ENCODE measurements around the gene SLC39A7. TPM values are rescaled to one million over a fixed set of nuclear protein-coding genes. Genes with fewer than 3 reads are reported as not detected.

The SLC39A7 gene
- total and polyA plus RNA-seq, 8 donors = 71.9 to 149 (median 100) TPM

DNA sequence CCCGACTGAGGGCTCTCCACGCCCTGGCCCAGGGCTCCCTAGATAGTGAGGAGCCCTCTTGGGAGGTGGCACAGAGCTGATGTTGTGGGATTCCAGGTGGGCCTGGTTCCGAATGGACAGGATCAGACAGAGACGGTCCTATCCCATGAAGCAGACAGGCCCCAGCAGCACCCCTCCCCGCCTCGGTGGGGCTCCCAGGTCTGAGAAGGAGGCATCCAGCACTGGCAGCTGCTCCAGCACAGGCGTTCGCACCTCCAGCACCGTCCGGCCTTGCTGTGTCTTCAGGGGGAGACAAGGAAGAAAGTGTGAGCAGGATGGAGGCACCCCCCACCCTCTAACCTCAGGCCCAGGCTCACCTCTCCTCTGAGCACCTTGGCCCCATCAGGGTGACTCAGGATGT lies 37.1 kb upstream of the SLC39A7 start:
- ATAC-seq = no peak

DNA sequence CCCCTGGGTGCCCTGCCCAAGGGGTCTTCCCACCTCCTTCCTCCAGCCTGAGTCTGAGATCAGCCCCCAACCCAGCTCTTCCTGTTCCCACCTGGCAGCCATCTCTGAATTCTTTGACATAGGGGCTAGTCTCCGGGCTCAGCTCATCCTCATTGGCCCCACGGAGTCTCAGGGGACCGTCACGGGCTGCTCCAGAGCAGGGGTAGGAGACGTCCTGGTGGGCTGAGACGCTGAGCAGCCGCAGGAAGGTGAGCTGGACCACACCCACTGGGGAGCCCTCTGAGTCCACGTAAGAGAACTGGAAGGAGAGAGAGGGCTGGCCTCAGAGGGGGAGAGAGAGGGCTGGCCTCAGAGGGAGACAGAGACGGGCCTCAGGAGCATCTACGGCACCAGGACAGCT lies 36.5 kb upstream of the SLC39A7 start:
- Histone ChIP-seq H3K36me3 (no peaks in the 10 kb centered on the region), H3K4me1 (peaks cover 6 to 12% of the 10 kb centered on the region in 2 donors), H3K4me3 (no peak overlapping the region), H3K9me3 (no peaks in the 10 kb centered on the region), H3K27ac (no peak overlapping the region), H3K27me3 (no peaks in the 10 kb centered on the region)
- ATAC-seq = no peak
- intact Hi-C loops (cut with DNase I) = loop anchor here in 1 of 2 donors (10.0 kb wide), 1 partner anchor 81 kb away; no protein-coding TSS in a partner anchor
- TF ChIP-seq, protein P1, sequence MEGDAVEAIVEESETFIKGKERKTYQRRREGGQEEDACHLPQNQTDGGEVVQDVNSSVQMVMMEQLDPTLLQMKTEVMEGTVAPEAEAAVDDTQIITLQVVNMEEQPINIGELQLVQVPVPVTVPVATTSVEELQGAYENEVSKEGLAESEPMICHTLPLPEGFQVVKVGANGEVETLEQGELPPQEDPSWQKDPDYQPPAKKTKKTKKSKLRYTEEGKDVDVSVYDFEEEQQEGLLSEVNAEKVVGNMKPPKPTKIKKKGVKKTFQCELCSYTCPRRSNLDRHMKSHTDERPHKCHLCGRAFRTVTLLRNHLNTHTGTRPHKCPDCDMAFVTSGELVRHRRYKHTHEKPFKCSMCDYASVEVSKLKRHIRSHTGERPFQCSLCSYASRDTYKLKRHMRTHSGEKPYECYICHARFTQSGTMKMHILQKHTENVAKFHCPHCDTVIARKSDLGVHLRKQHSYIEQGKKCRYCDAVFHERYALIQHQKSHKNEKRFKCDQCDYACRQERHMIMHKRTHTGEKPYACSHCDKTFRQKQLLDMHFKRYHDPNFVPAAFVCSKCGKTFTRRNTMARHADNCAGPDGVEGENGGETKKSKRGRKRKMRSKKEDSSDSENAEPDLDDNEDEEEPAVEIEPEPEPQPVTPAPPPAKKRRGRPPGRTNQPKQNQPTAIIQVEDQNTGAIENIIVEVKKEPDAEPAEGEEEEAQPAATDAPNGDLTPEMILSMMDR (IDR thresholded peaks at IDR 0.05) = no peak
- DNase-seq = peak in 1 of 4 donors; percentile 24

More for the DNA sequence above, 37.1 kb upstream of the SLC39A7 start:
- Histone ChIP-seq H3K27me3 (no peaks in the 10 kb centered on the region), H3K4me1 (peaks cover 6 to 12% of the 10 kb centered on the region in 2 donors), H3K9me3 (no peaks in the 10 kb centered on the region), H3K4me3 (no peak overlapping the region), H3K36me3 (no peaks in the 10 kb centered on the region), H3K27ac (no peak overlapping the region)
- TF ChIP-seq, protein P1 (IDR thresholded peaks at IDR 0.05) = no peak
- DNase-seq = peak in 1 of 4 donors; percentile 26
- intact Hi-C loops (cut with DNase I) = loop anchor here in 1 of 2 donors (10.0 kb wide), 1 partner anchor 81 kb away; no protein-coding TSS in a partner anchor

DNA sequence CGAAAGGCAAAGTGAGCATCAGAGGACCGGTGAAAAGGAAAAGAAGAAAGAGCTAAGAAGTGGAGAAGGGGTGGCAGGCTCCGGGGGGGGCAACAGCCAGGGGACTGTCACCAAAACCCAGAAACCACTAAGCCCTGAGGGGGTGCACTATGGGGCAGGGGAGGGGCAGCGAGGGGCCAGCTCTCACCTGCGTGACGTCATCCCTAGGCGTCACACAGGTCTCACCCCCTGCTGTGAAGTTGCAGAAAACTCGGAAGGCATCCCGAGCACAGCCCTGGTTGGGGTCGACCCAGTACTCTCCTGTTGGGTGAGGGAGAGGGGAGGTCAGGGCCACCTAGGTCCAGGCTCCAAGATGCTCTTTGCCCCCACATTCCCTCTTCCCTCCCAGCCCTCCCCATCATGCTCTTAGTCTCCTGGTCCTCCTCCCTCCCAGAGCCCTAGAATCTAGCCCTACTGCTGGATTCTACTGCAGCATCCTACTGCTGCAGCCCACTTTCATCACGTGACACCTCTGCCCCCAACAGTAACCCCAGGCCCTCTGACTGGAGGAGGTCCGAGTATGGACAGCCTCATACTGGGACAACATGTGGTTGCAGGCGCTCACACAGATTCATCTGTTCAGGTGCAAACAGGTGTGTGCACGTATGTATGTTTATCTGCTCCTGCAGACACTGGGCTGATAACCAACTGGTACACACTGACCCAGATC lies 35.8 kb upstream of the SLC39A7 start:
- Histone ChIP-seq H3K4me3 (no peak overlapping the region), H3K27ac (no peak overlapping the region), H3K36me3 (no peaks in the 10 kb centered on the region), H3K4me1 (peaks cover 6 to 12% of the 10 kb centered on the region in 2 donors), H3K9me3 (no peaks in the 10 kb centered on the region), H3K27me3 (no peaks in the 10 kb centered on the region)
- intact Hi-C loops (cut with DNase I) = loop anchor here in 1 of 2 donors (10.0 kb wide), 1 partner anchor 80 kb away; no protein-coding TSS in a partner anchor
- DNase-seq = peak in 1 of 4 donors; percentile 13
- ATAC-seq = no peak
- TF ChIP-seq, protein P1 (IDR thresholded peaks at IDR 0.05) = no peak

DNA sequence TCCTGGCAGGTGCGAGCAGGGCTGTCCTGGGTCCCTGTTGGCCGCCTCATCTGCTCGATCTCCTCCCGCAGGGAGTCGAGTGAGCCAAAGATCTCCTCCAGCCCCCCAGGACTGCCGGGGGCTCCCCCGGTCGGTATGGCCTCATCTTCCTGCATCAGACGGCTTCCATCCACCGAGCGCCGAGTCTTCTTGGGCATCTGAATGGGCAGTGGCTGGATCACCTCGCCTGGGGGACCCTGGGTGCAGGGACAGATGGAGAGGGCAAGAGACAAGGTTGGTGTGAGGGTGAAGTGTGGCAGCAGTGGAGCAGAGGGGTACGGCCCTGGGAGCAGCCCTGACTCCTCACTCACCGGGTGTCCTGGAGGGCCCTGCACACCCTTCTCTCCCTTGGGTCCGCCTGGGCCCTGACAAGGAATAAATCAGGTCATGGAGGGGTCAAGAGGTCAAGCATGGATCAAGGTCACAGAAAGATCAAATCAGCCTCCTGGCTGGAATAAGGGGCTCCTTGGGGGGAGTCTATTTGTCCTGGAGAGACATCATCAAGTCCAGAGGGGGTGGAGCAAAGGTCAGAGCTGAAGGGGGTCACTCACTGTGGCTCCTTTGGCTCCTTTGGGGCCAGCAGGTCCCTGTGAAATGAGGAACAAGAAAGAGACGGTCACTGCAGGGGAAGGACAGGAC lies 34.9 kb upstream of the SLC39A7 start:
- intact Hi-C loops (cut with DNase I) = loop anchor here in 1 of 2 donors (10.0 kb wide), 1 partner anchor 79 kb away; no protein-coding TSS in a partner anchor
- TF ChIP-seq, protein P1 (IDR thresholded peaks at IDR 0.05) = no peak
- Histone ChIP-seq H3K9me3 (no peaks in the 10 kb centered on the region), H3K27ac (no peak overlapping the region), H3K36me3 (no peaks in the 10 kb centered on the region), H3K4me3 (no peak overlapping the region), H3K27me3 (no peaks in the 10 kb centered on the region), H3K4me1 (peaks cover 6 to 12% of the 10 kb centered on the region in 2 donors)
- peak in 1 of 4 donors; percentile 24 for DNase-seq
- no peak for ATAC-seq

DNA sequence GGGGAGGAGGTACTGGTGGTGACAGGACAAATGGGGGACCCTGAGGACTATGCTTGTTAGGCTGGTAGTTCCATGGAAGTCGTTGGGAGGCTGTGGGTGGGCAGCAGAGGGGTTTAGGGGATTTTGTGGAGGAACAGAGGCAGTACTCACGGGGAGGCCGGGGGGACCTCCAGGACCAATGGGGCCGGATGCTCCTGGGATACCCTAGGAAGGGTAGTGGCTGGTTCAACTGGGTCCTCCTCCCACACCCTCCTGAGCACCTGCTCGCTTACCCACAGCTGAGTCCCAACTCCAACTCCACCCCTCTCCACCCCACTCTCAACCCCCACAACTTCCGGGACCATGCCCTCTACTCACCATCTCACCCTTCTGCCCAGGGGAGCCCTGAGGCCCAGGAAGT lies 34.3 kb upstream of the SLC39A7 start:
- no peak overlapping the region for H3K4me3 ChIP-seq
- peaks cover under 1 to 8% of the 10 kb centered on the region in 2 donors for H3K4me1 ChIP-seq
- ATAC-seq = no peak
- no peaks in the 10 kb centered on the region for H3K27me3 ChIP-seq
- TF ChIP-seq, protein P1 (IDR thresholded peaks at IDR 0.05) = no peak
- no peak for DNase-seq
- H3K36me3 ChIP-seq = no peaks in the 10 kb centered on the region
- no peak overlapping the region for H3K27ac ChIP-seq
- intact Hi-C loops (cut with DNase I) = loop anchor here in 1 of 2 donors (10.0 kb wide), 1 partner anchor 78 kb away; no protein-coding TSS in a partner anchor
- H3K9me3 ChIP-seq = no peaks in the 10 kb centered on the region
